Measurements from ENCODE around the gene PODNL1. TPM values are rescaled to one million over a fixed set of nuclear protein-coding genes. Genes with fewer than 3 reads are reported as not detected.
"Not testable (repeated sequence)": the region's sequence is repeated elsewhere in the genome, so short reads cannot be mapped to it uniquely, and the experiment has no call there.

Gene PODNL1
- polyA plus RNA-seq, 5 donors: 1.2 to 2.3 (median 1.7) TPM

DNA sequence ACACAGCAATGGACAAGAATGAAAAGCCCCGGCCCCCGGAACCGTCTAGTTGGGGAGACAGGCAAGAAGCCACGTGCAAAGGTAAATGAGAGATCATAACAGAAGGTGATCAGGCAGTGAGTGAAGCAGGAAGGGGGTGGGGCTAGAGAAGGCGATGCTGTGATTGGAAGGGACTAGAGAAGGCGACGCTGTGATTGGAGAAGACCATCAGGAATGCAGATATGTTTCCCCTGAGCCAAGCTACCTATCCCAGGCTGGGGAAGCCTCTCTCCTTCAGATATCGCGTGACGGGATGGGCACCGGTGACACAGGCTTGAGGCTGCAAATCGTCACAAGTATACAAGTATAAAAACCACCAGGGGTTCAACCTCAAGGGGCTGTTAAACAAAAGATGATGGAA lies 35.9 kb upstream of the PODNL1 start:
- DNase-seq: no peak

DNA sequence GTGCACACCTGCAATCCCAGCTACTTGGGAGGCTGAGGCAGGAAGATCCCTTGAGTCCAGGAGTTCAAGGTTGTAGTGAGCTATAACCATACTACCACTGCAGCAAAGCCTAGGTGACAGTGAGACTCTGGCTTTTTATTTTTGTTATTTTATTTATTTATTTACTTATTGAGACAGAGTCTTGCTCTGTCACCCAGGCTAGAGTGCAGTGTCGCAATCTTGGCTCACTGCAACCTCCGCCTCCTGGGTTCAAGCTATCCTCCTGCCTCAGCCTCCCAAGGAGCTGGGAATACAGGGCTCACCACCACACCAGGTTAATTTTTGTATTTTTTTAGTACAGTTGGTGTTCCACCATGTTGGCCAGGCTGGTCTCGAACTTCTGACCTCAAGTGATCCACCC lies 35.3 kb upstream of the PODNL1 start:
- not testable (repeated sequence) for DNase-seq

DNA sequence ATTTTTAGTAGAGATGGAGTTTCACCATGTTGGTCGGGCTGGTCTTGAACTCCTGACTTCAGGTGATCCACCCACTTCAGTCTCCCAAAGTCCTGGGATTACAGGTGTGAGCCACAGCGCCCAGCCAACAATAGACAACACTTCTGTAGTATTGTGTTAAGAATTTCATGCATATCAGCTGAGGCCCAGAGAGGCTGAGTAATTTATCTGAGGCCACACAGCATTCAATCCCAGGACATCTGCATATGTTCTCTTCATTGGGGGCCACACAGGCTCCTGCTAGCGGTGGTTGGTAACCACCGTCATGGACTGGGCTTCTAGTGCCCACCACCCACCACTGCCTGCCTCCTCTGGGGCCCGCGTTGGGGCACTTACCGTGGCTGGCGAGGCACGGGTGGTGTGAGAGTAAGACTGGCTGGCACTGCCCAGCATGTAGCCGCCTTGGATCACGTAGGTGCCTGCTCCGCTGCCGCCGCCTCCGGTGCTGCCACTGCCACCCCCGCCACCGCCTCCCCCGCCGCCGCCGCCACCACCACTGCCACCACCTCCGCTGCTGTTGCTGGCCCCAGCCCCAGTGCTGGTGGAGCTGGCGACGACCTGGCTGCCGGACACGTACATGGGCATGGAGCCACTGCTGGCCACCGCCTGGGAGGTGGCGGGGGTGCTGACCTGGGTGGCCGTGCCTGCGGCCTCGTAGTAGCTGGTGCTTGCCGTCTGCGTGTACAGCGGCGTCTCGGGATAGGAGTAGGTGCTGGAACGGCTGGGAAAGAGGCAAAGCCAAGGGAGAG lies 34.3 kb upstream of the PODNL1 start:
- DNase-seq: no peak

DNA sequence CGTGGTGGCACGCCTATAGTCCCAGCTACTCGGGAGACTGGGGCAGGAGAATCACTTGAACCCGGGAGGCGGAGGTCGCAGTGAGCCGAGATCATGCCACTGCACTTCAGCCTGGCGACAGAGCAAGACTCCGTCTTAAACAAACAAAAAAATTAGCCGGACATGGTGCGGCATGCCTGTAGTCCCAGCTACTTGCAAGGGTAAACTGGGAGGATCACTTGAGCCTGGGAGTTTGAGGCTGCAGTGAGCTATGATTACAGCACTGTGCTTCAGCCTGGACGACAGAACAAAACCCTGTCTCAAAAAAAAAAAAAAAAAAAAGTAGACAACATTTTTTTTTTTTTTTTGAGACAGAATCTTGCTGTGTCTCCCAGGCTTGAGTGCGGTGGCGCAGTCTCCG lies 33.7 kb upstream of the PODNL1 start:
- not testable (repeated sequence) for DNase-seq

DNA sequence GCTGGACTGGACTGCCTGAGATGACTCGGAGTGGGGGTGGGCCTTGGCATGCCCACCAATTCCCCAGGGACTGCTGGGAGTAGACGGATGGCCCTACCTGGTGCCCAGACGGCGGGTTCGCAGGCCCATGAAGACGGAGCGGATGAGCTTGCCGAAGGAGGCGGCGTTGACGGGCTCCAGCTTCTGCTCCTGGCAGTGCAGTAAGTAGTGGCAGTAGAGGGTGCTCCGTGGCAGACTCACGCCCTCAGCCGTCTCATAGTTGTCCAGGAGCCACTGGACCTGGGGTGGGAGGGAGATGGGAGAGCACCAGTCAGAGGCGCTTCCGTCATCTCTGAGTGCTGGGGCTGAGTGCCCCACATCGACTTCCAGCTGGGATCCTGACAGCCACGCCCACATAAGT lies 31.7 kb upstream of the PODNL1 start:
- DNase-seq: no peak

DNA sequence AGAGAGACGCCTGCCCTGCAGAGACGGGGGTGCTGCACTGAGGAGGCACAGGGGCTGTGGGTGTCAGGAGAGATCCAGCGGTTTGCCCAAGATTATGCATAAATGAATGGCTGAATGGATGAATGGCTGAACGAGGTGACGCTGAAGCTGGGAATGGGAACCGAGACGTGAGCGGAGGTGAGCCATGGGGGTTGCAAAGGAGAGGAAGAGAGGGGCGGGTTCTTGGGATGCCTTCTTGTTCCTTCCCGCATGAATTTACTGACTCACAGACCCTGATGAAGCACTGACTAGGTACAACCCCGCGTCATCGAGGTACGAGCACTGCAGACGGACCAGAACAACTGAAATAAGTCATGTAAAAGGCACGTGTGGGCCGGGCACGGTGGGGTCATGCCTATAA lies 30.8 kb upstream of the PODNL1 start:
- no peak for DNase-seq

DNA sequence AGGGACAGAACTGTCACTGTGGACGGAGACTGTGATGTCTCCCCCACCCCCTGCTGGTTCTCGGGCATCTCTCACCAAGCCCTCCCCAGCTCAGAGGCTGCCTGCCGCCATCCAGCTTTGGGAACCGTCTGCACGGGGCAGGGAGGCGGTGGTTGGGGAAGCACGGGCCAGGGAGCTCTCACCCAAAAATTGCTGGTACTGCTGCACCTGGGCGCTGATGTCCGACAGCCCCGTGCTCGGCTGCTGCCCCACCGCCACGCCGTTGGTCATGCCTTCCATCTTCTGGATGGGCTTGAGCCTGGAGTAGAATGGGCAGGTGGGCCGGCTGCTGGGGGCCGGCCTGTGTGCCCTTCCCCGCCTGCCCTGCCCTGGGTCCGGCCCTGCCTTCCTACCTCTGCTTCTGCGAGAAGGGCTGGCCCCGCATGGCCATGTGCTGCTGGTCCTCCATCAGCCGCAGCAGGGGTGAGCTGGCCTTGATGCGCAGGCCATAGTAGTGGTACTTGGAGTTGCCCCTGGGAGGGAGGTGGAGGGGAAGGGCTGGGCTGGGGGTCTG lies 30.2 kb upstream of the PODNL1 start:
- no peak for DNase-seq

DNA sequence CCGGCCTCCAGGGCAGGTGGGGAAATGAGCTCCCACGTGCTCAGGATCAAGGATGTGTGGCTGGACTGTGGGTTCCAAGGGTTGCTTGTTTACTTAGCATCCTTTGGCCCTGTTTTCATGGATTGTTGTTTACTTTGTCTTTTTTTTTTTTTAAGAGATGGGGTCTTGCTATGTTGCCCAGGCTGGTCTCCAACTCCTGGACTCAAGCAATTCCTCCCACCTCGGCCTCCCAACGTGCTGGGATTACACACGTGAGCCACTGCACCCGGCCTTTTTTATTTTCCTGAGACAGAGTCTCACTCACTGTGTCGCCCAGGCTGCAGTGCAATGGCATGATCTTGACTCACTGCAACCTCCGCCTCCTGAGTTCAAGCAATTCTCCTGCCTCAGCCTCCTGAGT lies 29.0 kb upstream of the PODNL1 start:
- DNase-seq: not testable (repeated sequence)

DNA sequence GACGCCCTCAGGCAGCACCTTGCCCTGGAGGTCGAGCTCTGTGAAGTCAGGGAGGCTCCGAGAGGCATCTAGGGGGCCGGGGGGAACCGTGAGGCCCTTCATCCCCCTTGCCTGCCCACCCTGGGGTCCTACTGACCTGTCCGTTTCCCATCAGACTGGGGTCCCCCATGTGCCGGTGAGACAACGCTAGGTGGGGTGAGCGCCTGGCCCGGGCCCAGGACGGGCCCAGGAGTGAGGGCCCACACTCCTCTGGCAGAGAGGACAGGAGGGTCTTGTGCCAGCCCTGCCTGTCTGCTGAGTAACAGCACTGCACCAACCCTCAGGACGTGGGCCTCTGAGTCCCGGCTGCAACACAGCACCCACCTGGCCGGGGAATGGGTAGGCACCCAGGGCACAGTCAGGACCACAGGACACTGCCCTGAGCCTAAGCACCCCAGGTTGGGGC lies 28.5 kb upstream of the PODNL1 start:
- no peak for DNase-seq

DNA sequence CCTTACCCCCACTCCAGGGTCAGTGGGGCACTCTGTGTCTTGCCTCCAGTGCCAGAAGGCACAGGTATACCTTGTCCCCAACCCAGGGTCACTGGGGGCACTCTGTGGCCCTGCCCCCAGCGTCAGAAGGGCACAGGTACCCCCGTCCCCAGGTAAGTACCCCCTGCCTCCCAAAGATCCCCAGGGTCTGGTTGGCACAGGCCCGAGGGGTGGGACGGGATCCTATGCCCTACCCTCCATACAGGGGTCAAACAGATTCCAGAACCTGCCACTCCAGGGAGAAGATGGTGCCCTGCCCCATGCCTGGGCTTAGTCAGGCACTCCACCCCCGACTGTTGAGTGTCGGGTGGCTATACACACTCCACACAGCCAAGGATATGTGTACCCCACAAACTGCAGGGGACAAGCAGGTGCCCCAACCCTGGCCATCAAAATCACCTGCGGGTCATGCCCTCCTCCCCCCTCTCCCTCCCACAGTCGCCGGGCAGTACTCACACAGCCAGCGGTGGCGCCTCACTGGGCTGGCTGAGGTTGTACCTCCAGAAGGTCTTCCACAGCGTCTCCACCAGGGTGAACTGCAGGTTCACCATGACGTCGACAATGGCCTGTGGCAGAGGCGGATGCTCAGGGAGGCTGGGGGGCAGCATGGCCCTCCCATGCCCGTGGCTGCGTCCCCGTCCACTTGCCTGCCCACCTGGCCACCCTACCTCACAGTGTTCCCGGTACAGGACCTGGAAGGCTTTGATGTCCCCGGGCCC lies 27.9 kb upstream of the PODNL1 start:
- no peak for DNase-seq

DNA sequence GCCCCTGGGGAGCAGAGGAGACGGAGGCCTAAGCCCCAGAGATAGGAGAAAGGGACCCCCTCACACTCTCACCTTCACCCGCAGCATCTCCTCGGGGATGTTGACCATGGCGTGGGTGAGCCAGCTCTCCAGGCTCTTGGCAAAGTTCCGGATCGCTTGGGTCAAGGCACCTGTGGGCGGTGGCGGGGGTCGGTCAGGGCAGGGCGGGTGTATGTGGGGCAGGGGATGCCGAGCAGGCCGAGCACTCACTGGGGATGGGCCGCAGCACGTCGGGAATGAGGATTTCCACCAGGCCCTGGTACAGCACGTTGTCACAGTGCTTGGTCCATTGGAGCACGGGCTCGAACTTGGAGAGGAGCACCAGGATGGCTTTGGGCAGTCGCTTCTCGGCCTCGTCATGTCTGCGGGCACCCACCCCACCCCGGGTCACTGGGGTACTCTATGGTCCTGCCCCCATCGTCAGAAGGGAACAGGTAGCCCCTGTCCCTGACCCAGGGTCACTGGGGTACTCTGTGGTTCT lies 27.2 kb upstream of the PODNL1 start:
- DNase-seq: no peak

DNA sequence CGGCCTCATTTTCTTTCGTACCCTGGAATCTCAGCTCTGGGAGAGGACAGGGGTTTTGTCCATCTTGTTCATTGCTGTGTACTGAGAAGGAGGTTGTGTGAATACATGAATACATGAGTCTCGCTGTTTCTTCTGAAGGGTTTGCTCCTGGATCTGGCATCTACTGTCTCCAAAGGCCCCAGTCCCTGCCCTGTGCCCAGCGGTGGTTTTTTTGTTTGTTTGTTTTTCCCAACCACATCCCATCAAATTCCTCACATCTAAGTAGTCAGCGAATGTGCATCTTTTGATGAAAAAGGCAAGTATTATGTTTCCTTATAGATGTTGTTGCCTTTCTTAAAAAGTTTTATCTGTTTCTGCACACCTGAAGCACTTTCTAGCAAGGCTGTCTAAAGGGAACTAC lies 26.6 kb upstream of the PODNL1 start:
- no peak for DNase-seq

DNA sequence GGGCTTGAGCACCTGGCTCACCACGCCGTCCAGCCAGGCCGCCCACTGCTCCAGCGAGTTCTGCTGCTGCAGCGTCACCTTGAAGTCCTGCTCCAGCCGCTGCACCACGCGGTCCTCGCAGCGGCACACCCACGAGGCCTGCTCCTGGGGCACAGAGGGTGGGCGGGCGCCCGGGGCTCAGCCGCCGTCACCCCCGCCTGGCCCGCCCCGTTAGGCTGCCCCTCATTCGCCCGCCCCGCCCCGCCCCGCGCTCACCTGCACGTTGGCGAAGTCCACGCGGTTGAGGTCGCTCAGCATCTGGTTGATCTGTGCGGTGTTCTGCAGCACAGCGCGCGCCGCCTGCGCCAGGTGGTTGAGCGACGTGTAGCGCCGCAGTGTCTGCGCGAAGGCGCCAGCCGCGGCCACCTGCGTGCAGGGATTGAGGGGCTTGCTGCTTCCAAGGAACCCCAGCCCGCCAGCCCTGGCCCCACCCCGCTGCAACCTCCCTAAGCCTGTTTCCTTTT lies 25.4 kb upstream of the PODNL1 start:
- DNase-seq: no peak

DNA sequence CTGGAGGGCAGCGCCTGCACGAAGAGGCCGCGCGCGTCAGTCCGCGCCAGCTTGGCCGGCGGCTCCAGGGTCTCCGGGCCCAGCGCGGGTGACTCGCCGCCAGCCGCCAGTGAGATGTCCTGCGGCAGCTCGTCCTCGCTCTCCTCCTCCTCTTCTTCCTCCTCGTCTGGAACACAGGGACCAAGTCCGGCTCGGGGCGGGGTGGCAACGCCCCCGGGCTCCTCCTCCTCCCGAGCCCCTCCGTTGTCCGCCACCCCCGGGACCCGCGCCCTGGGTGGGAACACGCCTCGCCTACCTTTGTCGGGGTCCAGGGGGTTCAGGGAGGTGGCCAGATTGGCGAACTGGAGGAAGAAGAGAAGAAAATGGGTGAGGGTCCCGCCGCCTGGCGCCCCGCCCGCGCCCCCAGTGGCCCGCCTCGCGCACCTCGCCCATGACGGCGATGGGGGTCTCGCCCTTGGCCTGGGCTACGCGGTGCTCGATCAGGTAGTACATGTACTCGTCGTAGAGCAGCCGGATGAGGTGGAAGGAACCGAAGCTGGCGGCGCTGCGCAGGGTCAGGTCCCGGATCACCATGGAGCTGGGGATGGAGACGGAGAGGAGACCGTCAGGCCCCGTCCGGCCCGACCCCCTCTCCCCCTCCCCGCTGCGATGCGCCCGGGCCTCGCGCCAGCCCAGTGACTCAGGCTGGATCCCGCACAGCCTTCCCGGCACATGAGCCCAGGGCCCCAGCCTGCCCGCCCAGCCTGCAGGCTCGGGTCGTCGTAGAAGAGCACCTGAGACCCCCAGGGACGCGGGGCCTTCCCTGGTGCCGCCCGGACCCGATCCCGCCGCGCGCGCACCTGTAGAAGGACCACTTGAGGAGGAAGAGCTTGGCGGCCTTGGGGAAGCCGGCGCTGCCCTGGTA lies 24.7 kb upstream of the PODNL1 start:
- DNase-seq: no peak

DNA sequence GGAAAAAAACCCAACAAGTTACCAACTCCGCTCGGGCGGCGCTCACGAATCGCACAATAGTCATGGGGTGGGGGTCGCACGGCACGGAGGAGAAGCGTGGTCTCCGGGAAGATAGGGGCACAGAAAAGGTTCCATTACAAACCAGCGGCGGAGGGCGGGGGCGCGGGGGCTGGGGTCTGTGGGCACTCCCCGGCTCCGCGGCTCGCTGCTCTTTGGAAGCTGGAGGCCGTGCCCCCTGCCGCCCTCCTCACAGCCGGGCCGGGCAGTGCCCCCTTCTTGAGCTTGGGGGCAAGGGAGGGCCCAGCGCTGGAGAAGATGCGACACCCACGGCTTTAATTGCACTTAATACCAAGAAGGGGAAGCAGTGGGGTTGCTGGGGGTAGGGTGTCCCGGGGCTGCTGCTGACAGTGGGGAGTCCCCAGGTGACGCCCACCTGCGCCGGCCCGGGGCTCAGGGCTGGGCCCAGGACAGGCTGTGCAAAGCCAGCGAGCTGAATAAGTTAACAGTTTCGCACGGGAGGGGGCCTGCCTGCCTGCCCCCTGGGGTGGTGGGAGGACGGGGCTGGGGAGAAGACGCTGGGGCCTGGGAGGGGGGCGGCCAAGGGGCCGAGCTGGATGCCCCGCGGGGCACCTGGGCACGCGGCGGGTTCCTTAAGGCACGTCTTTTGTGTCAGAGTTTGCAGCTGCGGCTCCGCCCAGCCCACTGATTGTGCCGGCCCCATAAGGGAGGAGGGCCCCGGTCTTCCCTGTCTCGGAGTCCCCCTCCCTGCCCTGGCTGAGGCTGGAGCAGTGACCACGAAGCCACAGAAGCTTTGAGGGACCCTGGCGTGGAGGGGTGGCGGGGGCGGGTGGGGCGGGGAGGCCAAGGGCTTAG lies 23.8 kb upstream of the PODNL1 start:
- no peak for DNase-seq

DNA sequence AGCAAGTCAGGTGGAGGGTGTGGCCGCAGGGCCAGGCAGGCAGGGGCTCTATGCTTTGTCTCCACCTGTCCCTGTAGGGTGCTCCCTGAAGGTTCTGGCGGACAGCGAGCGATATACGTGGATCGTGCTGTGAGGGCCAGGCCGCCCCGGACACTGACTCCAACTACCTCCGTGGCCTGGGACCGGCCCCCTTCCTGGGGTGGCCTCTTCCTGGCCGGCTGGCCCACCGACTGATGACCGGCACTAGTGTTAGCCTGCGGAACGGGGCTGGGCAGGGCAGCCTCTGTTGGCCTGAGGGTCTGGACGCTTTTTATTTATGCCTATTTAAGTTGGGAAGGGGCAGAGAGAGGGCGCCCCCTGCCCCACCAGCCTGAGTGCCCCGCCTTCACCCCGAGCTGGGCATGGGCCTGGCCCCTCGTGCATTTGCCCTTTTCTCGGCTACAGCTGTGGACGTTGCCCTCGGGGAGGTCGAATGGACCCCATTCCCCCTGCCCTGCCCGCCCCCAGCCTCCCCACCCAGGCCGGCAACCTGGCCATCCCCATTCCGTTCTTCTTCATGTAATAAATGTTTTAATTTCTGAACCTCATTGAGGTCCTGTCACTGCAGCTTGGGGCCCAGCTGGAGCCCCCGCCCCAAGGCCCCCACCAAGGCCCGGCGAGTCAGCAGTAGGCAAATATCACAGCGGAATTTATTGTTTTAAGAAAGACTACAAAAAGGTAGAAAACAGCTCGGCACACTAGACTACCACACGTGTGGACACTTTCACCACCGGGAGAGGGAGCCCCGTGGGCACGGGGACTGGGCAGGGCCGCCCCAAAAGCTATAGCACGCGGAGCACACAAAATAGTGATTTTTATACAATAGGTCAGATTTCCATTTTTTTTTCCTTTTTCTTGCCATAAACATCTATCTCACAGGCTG lies 22.9 kb upstream of the PODNL1 start:
- no peak for DNase-seq

DNA sequence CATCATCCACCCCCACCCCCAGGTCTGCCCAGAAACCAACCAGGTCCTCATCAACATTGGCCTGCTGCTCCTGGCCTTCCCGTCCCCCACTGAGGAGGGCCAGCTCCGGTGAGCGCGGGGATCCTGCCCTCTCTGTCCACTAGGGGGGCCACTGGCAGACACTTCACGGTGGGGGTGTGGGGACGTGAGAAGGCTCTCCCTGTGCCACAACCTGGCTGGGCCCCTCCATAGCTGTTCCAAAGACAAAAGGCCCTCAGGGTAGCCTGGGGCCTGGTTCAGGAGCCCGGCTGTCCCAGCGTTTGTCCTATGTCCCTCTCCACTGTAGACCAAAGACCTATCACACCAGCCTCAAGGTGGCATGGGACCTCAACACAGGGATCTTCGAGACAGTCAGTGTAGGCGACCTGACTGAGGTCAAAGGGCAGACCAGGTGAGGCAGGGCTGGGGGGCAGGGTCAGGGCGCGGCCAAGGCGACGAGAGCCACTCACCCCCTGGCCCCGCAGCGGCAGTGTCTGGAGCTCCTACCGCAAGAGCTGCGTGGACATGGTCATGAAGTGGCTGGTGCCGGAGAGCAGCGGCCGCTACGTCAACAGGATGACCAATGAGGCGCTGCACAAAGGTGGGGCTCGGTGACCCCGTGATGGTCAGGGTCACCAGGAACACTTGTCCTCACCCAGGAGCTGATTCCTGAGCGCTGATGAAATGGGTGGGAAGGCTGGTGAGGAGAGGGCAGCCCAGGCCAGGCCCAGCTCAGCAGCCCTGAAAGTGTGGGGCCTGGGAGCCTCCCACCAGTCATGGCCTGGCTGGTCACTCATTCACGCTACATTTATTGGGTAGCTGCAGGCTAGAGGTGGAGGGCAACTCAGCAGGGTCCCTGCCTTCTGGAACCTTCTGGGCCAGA lies 22.0 kb upstream of the PODNL1 start:
- DNase-seq: no peak

Measured in right lung (tissue), 5 donors.